OCI-LY7 (cell line): ENCODE measurements around the gene CTNND2. TPM values are rescaled to one million over a fixed set of nuclear protein-coding genes. Genes with fewer than 3 reads are reported as not detected.

Experiments
- BruUV-seq: library from RNA; stranded (reverse); fragments of 400-500 nt; replicated peaks from 2 replicates; lab custom pipeline; 2021; lab: Mats Ljungman, UMichigan
- CTCF ChIA-PET: fragments of 300-600 bp; sonication (Branson Sonifier 250); formaldehyde crosslinking; loops from one replicate; lab custom pipeline; 2022; ENCODE audit warnings: antibody characterized with exemption; ENCODE audit not compliant: unreplicated experiment; lab: Charles Lee
- POLR2A ChIA-PET: fragments of 300-600 bp; sonication (Branson Sonifier 250); formaldehyde crosslinking; loops from one replicate; lab custom pipeline; 2022; ENCODE audit warnings: antibody characterized with exemption; lab: Charles Lee
- DNase-seq: peaks from one replicate; pipeline ENCODE4 v3.0.0-alpha.2; 2015; ENCODE audit warnings: low spot score
- H2AFZ ChIP-seq: fragments of 200-600 bp; sonication (generic), shearing (Covaris generic); 2 replicates; pipeline ENCODE4 v1.6.1; 2014; ENCODE audit warnings: mild to moderate bottlenecking, antibody characterized with exemption, low read length, moderate library complexity
- H3K27ac ChIP-seq: fragments of 200-600 bp; sonication (generic); 2 replicates; pipeline ENCODE4 v1.5.1; 2014; ENCODE audit warnings: mixed run types, low read depth, mild to moderate bottlenecking, moderate library complexity, low read length, inconsistent platforms; ENCODE audit not compliant: poor library complexity, severe bottlenecking
- H3K36me3 ChIP-seq: fragments of 200-600 bp; sonication (generic); 2 replicates; pipeline ENCODE4 v1.6.1; 2014; ENCODE audit warnings: mild to moderate bottlenecking, antibody characterized with exemption, low read length, moderate library complexity, mixed read lengths; ENCODE audit not compliant: insufficient read depth
- H3K4me1 ChIP-seq: fragments of 200-600 bp; sonication (generic); 2 replicates; pipeline ENCODE4 v1.5.1; 2014; ENCODE audit warnings: mild to moderate bottlenecking, low read length; ENCODE audit not compliant: insufficient read depth, poor library complexity, severe bottlenecking
- H3K4me2 ChIP-seq: fragments of 200-600 bp; sonication (generic); 2 replicates; pipeline ENCODE4 v1.6.1; 2014; ENCODE audit warnings: mild to moderate bottlenecking, low read length
- H3K4me3 ChIP-seq: fragments of 200-600 bp; sonication (generic); 2 replicates; pipeline ENCODE4 v1.5.1; 2014; ENCODE audit warnings: mild to moderate bottlenecking, low read depth, low read length; ENCODE audit not compliant: poor library complexity, severe bottlenecking
- H3K79me2 ChIP-seq: fragments of 200-600 bp; sonication (generic); 2 replicates; pipeline ENCODE4 v1.6.1; 2016; ENCODE audit warnings: low read depth, mild to moderate bottlenecking, low read length, moderate library complexity, mixed read lengths; ENCODE audit not compliant: insufficient read depth
- H3K9me2 ChIP-seq: fragments of 200-600 bp; sonication (generic); 2 replicates; pipeline ENCODE4 v1.6.1; 2016; ENCODE audit warnings: mild to moderate bottlenecking, low read length, mixed read lengths; ENCODE audit not compliant: insufficient read depth
- H3K9me3 ChIP-seq: fragments of 200-600 bp; sonication (generic); 2 replicates; pipeline ENCODE4 v1.6.1; 2014; ENCODE audit warnings: mild to moderate bottlenecking, mixed run types, low read length, mixed read lengths
- H4K20me1 ChIP-seq: fragments of 200-600 bp; sonication (generic); 2 replicates; pipeline ENCODE4 v1.6.1; 2014; ENCODE audit warnings: mild to moderate bottlenecking, antibody characterized with exemption, low read length, moderate library complexity, mixed read lengths; ENCODE audit not compliant: insufficient read depth
- EZH2phosphoT487 ChIP-seq: fragments of 200-600 bp; sonication (generic); IDR thresholded peaks from 2 replicates; pipeline ENCODE4 v1.6.1; 2018; ENCODE audit warnings: low read depth, borderline replicate concordance, mild to moderate bottlenecking, mixed run types, antibody characterized with exemption, low read length, moderate library complexity, mixed read lengths
- intact Hi-C: fragments of 100-400 bp; cut with micrococcal nuclease; formaldehyde crosslinking; loops from one replicate; pipeline ENCODE4 v1.10.0; 2022; ENCODE audit not compliant: unreplicated experiment
- total RNA-seq, 2 experiments: library from RNA; depleted of rRNA in 1 of 2; stranded (reverse); fragments of >200 nt in 1 of 2; shearing (Covaris generic) in 1 of 2; gene quantifications; 2 replicates each; pipeline ENCODE4 v1.2.3, GENCODE V29; 2014 to 2022
- TF ChIP-seq, protein P1 (sequence below): fragments of 200-600 bp; sonication (generic); conservative IDR thresholded peaks from 2 replicates; pipeline ENCODE4 v1.5.1; 2014; ENCODE audit warnings: mild to moderate bottlenecking, antibody characterized with exemption, low read length, moderate library complexity, mixed read lengths

CTNND2 gene
- total RNA-seq, 2 experiments from 2014 or later: not detected

GRCh38 chr5:11459716-11460115, 444.5 kb downstream of the CTNND2 start:
- no peaks in the 10 kb centered on the region for H3K79me2 ChIP-seq
- no peak overlapping the region for H3K4me2 ChIP-seq
- no peaks in the 10 kb centered on the region for H3K36me3 ChIP-seq
- H3K4me3 ChIP-seq: no peak overlapping the region
- no peak overlapping the region for H2AFZ ChIP-seq
- no peaks in the 10 kb centered on the region for H3K9me3 ChIP-seq
- no peak overlapping the region for H3K27ac ChIP-seq
- no peaks in the 10 kb centered on the region for H4K20me1 ChIP-seq
- no TSS peak for BruUV-seq
- H3K9me2 ChIP-seq: no peaks in the 10 kb centered on the region
- no peak for DNase-seq
- no peak for TF ChIP-seq EZH2phosphoT487
- TF ChIP-seq, protein P1, sequence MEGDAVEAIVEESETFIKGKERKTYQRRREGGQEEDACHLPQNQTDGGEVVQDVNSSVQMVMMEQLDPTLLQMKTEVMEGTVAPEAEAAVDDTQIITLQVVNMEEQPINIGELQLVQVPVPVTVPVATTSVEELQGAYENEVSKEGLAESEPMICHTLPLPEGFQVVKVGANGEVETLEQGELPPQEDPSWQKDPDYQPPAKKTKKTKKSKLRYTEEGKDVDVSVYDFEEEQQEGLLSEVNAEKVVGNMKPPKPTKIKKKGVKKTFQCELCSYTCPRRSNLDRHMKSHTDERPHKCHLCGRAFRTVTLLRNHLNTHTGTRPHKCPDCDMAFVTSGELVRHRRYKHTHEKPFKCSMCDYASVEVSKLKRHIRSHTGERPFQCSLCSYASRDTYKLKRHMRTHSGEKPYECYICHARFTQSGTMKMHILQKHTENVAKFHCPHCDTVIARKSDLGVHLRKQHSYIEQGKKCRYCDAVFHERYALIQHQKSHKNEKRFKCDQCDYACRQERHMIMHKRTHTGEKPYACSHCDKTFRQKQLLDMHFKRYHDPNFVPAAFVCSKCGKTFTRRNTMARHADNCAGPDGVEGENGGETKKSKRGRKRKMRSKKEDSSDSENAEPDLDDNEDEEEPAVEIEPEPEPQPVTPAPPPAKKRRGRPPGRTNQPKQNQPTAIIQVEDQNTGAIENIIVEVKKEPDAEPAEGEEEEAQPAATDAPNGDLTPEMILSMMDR: no peak
- H3K4me1 ChIP-seq: no peaks in the 10 kb centered on the region
- POLR2A ChIA-PET: no interaction called here
- CTCF ChIA-PET: no interaction called here
- intact Hi-C loops: no loop called here

DNA sequence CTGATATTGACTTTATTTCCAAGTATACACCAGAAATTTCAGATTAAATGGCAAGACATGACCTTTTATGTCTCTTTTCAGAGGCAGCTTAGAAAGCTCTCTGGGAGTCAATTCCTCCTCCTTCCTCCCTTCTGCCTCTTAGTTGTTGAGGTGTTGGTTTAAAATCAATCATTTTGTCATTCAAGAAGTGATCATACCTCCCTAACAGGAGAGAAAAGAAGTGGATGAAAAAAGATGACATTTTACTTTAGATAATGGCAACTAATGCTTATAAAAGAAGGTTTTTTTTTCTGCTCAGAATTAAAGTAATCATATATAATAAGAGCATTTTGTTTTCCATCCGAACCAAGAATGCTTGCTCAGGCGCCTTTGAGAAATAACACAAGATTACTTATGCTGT, 448.7 kb downstream of the CTNND2 start:
- TF ChIP-seq EZH2phosphoT487: no peak
- TF ChIP-seq, protein P1: no peak
- Histone ChIP-seq H3K79me2 (no peaks in the 10 kb centered on the region), H3K9me3 (no peaks in the 10 kb centered on the region), H3K36me3 (no peaks in the 10 kb centered on the region), H3K27ac (no peak overlapping the region), H3K4me3 (no peak overlapping the region), H3K4me2 (no peak overlapping the region), H3K4me1 (no peaks in the 10 kb centered on the region), H4K20me1 (no peaks in the 10 kb centered on the region), H2AFZ (no peak overlapping the region), H3K9me2 (no peaks in the 10 kb centered on the region)
- ChIA-PET CTCF (no interaction called here), POLR2A (no interaction called here)
- intact Hi-C loops: no loop called here
- no peak for DNase-seq
- BruUV-seq: no TSS peak

DNA sequence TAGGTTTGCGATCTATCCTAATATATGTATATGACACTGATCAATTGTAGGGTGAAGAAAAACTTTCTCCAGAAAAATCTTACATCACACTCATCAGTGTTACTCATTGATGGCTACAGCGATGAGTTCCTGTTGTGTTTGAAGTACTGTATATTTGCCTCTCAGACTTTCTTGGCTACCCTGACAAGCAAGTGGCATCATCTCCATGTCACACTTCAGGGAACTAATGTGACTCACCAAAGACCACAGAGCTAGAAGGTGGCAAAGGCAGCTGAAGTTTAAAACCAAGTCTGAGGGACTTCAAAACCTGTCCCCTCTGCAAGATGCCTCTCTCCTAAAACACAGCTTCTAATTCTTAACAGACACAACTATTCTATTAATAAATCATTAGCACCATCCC, 451.4 kb downstream of the CTNND2 start:
- DNase-seq: no peak
- no peak overlapping the region for H3K27ac ChIP-seq
- POLR2A ChIA-PET: no interaction called here
- TF ChIP-seq, protein P1: no peak
- TF ChIP-seq EZH2phosphoT487: no peak
- intact Hi-C loops: no loop called here
- H3K9me2 ChIP-seq: no peaks in the 10 kb centered on the region
- no peak overlapping the region for H2AFZ ChIP-seq
- no peaks in the 10 kb centered on the region for H3K9me3 ChIP-seq
- H3K4me1 ChIP-seq: no peaks in the 10 kb centered on the region
- no peaks in the 10 kb centered on the region for H4K20me1 ChIP-seq
- no peak overlapping the region for H3K4me3 ChIP-seq
- no peaks in the 10 kb centered on the region for H3K79me2 ChIP-seq
- H3K4me2 ChIP-seq: no peak overlapping the region
- H3K36me3 ChIP-seq: no peaks in the 10 kb centered on the region
- BruUV-seq: no TSS peak
- CTCF ChIA-PET: no interaction called here
